CD4-positive, alpha-beta T cell treated with Interleukin-6 for 4 hours (primary cell): ENCODE data around the gene ANKRD11.
"Not testable (repeated sequence)": the region's sequence is repeated elsewhere in the genome, so short reads cannot be mapped to it uniquely, and the experiment has no call there.

Experiments
- DNase-seq: peaks from one replicate; pipeline ENCODE4 v3.0.0-alpha.2; 2020; ENCODE audit warnings: mixed read lengths

Gene ANKRD11

GRCh38 chr16:89423681-89424260 lies 66.6 kb downstream of the ANKRD11 start:
- DNase-seq = no peak

- DNase-seq = peak; percentile 56
These were observed 67.3 kb downstream of the ANKRD11 start for GRCh38 chr16:89422905-89423630.

- peak; percentile 46 for DNase-seq
These were observed 67.8 kb downstream of the ANKRD11 start for GRCh38 chr16:89422527-89422904.

- not testable (repeated sequence) for DNase-seq
These were observed 69.1 kb downstream of the ANKRD11 start for GRCh38 chr16:89421300-89421699.

- DNase-seq = no peak
These were observed 70.2 kb downstream of the ANKRD11 start for GRCh38 chr16:89420204-89420603.

GRCh38 chr16:89418352-89418751 lies 72.0 kb downstream of the ANKRD11 start:
- no peak for DNase-seq

- DNase-seq = no peak
These were observed 73.0 kb downstream of the ANKRD11 start for GRCh38 chr16:89417352-89417751.

GRCh38 chr16:89413811-89414585 lies 76.4 kb downstream of the ANKRD11 start:
- DNase-seq = no peak

- no peak for DNase-seq
These were observed 77.5 kb downstream of the ANKRD11 start for GRCh38 chr16:89412811-89413210.

- no peak for DNase-seq
These were observed 79.0 kb downstream of the ANKRD11 start for GRCh38 chr16:89411335-89411850.

GRCh38 chr16:89410794-89411309 lies 79.5 kb downstream of the ANKRD11 start:
- peak; percentile 34 for DNase-seq

- DNase-seq = no peak
These were observed 80.0 kb downstream of the ANKRD11 start for GRCh38 chr16:89410322-89410721.

GRCh38 chr16:89409161-89409711 lies 81.1 kb downstream of the ANKRD11 start:
- peak; percentile 74 for DNase-seq

- no peak for DNase-seq
These were observed 82.0 kb downstream of the ANKRD11 start for GRCh38 chr16:89408315-89408714.

GRCh38 chr16:89407925-89408300 lies 82.4 kb downstream of the ANKRD11 start:
- DNase-seq = no peak

GRCh38 chr16:89407282-89407924 lies 83.0 kb downstream of the ANKRD11 start:
- peak; percentile 55 for DNase-seq

- DNase-seq = no peak
These were observed 84.0 kb downstream of the ANKRD11 start for GRCh38 chr16:89406277-89406888.

GRCh38 chr16:89404561-89404960 lies 85.8 kb downstream of the ANKRD11 start:
- DNase-seq = no peak

- DNase-seq = peak; percentile 51
These were observed 87.4 kb downstream of the ANKRD11 start for GRCh38 chr16:89402962-89403361.

GRCh38 chr16:89401641-89402445 lies 88.5 kb downstream of the ANKRD11 start:
- DNase-seq = no peak

GRCh38 chr16:89401205-89401604 lies 89.2 kb downstream of the ANKRD11 start:
- DNase-seq = no peak
